ENCODE measurements around the gene OR2W1.

The OR2W1 gene

GRCh38 chr6:29045075-29045474 is at the start of gene OR2W1:
TSS of gene OR2W1 (minus strand) at chr6:29045175. CDS start at chr6:29045175, 0 bp downstream.
- Histone ChIP-seq H3K9me3 (ENCODE audit: severe bottlenecking) (no peaks in the 10 kb centered on the region), H3K27ac (ENCODE audit: poor library complexity, severe bottlenecking) (no peak within 1 kb of the TSS), H3K4me1 (ENCODE audit: insufficient read depth, poor library complexity, severe bottlenecking) (no peaks in the 10 kb centered on the region), H3K27me3 (ENCODE audit: insufficient read depth, poor library complexity, severe bottlenecking) (peaks cover 24% of the 10 kb centered on the region), H3K36me3 (ENCODE audit: low read depth) (no peaks in the 10 kb centered on the region), H3K4me3 (ENCODE audit: severe bottlenecking) (no peak within 1 kb of the TSS)
- TF ChIP-seq CTCF (IDR thresholded peaks at IDR 0.05; ENCODE audit: poor library complexity, severe bottlenecking): no peak
- ATAC-seq (ENCODE audit: low read depth) (no peak), DNase-seq (ENCODE audit: low spot score) (no peak)

GRCh38 chr6:29092957-29093356 is 48.0 kb upstream of the OR2W1 start:
- ATAC-seq (ENCODE audit: low read depth) (no peak), DNase-seq (ENCODE audit: low spot score) (no peak)
- Histone ChIP-seq H3K9me3 (ENCODE audit: severe bottlenecking) (peaks cover 4% of the 10 kb centered on the region), H3K4me1 (ENCODE audit: insufficient read depth, poor library complexity, severe bottlenecking) (no peaks in the 10 kb centered on the region), H3K4me3 (ENCODE audit: severe bottlenecking) (no peak overlapping the region), H3K27ac (ENCODE audit: poor library complexity, severe bottlenecking) (no peak overlapping the region), H3K27me3 (ENCODE audit: insufficient read depth, poor library complexity, severe bottlenecking) (peaks cover 3% of the 10 kb centered on the region), H3K36me3 (ENCODE audit: low read depth) (no peaks in the 10 kb centered on the region)
- TF ChIP-seq CTCF (IDR thresholded peaks at IDR 0.05; ENCODE audit: poor library complexity, severe bottlenecking): no peak

GRCh38 chr6:29087213-29087612 is 42.2 kb upstream of the OR2W1 start, which contains the start of gene OR2B3:
TSS of gene OR2B3 (minus strand) at chr6:29087313. CDS start at chr6:29087248, 65 bp downstream.
- DNase-seq (ENCODE audit: low spot score): no peak

GRCh38 chr6:29082457-29082856 is 37.5 kb upstream of the OR2W1 start:
- H3K9me3 ChIP-seq (ENCODE audit: severe bottlenecking): no peaks in the 10 kb centered on the region
- no peak overlapping the region for H3K27ac ChIP-seq (ENCODE audit: poor library complexity, severe bottlenecking)
- no peaks in the 10 kb centered on the region for H3K36me3 ChIP-seq (ENCODE audit: low read depth)
- DNase-seq (ENCODE audit: low spot score) (no peak), ATAC-seq (ENCODE audit: low read depth) (no peak)
- no peaks in the 10 kb centered on the region for H3K27me3 ChIP-seq (ENCODE audit: insufficient read depth, poor library complexity, severe bottlenecking)
- no peak overlapping the region for H3K4me3 ChIP-seq (ENCODE audit: severe bottlenecking)
- TF ChIP-seq CTCF (IDR thresholded peaks at IDR 0.05; ENCODE audit: poor library complexity, severe bottlenecking): no peak
- no peaks in the 10 kb centered on the region for H3K4me1 ChIP-seq (ENCODE audit: insufficient read depth, poor library complexity, severe bottlenecking)

More at GRCh38 chr6:29087213-29087612, 42.2 kb upstream of the OR2W1 start, which contains the start of gene OR2B3:
- H3K4me3 ChIP-seq (ENCODE audit: severe bottlenecking): no peak within 1 kb of the TSS
- no peak within 1 kb of the TSS for H3K27ac ChIP-seq (ENCODE audit: poor library complexity, severe bottlenecking)
- ATAC-seq (ENCODE audit: low read depth): no peak
- TF ChIP-seq CTCF (IDR thresholded peaks at IDR 0.05; ENCODE audit: poor library complexity, severe bottlenecking): no peak
- no peaks in the 10 kb centered on the region for H3K4me1 ChIP-seq (ENCODE audit: insufficient read depth, poor library complexity, severe bottlenecking)
- no peaks in the 10 kb centered on the region for H3K36me3 ChIP-seq (ENCODE audit: low read depth)
- H3K27me3 ChIP-seq (ENCODE audit: insufficient read depth, poor library complexity, severe bottlenecking): no peaks in the 10 kb centered on the region
- peaks cover 4% of the 10 kb centered on the region for H3K9me3 ChIP-seq (ENCODE audit: severe bottlenecking)

GRCh38 chr6:29081312-29081711 is 36.3 kb upstream of the OR2W1 start:
- DNase-seq (ENCODE audit: low spot score) (no peak), ATAC-seq (ENCODE audit: low read depth) (no peak)
- no peaks in the 10 kb centered on the region for H3K27me3 ChIP-seq (ENCODE audit: insufficient read depth, poor library complexity, severe bottlenecking)
- no peaks in the 10 kb centered on the region for H3K36me3 ChIP-seq (ENCODE audit: low read depth)
- H3K4me1 ChIP-seq (ENCODE audit: insufficient read depth, poor library complexity, severe bottlenecking): no peaks in the 10 kb centered on the region
- no peak overlapping the region for H3K4me3 ChIP-seq (ENCODE audit: severe bottlenecking)
- H3K27ac ChIP-seq (ENCODE audit: poor library complexity, severe bottlenecking): no peak overlapping the region
- no peak for TF ChIP-seq CTCF (IDR thresholded peaks at IDR 0.05; ENCODE audit: poor library complexity, severe bottlenecking)
- no peaks in the 10 kb centered on the region for H3K9me3 ChIP-seq (ENCODE audit: severe bottlenecking)
